ENCODE data around the gene DACH1.
A peak's percentile ranks its signal among the peaks of the same experiment; 100 is the strongest.
"Not testable (repeated sequence)": the region's sequence is repeated elsewhere in the genome, so short reads cannot be mapped to it uniquely, and the experiment has no call there.

The DACH1 gene

GRCh38 chr13:71865874-71866334, 1.1 kb downstream of the DACH1 start:
- DNase-seq, result no peak

GRCh38 chr13:71864986-71865873, 1.8 kb downstream of the DACH1 start:
- no peak for DNase-seq

GRCh38 chr13:71864094-71864985, 2.7 kb downstream of the DACH1 start:
- peak; percentile 2 for DNase-seq

- DNase-seq, result no peak
Measured at GRCh38 chr13:71863254-71863865, 3.6 kb downstream of the DACH1 start.

GRCh38 chr13:71862459-71862943, 4.5 kb downstream of the DACH1 start:
- DNase-seq, result no peak

- no peak for DNase-seq
Measured at GRCh38 chr13:71861769-71862458, 5.1 kb downstream of the DACH1 start.

- no peak for DNase-seq
Measured at GRCh38 chr13:71860547-71861138, 6.4 kb downstream of the DACH1 start.

- no peak for DNase-seq
Measured at GRCh38 chr13:71858647-71859046, 8.4 kb downstream of the DACH1 start.

GRCh38 chr13:71856548-71857043, 10.4 kb downstream of the DACH1 start:
- DNase-seq, result no peak

GRCh38 chr13:71854401-71854800, 12.6 kb downstream of the DACH1 start:
- no peak for DNase-seq

- DNase-seq, result no peak
Measured at GRCh38 chr13:71853725-71854124, 13.3 kb downstream of the DACH1 start.

GRCh38 chr13:71852736-71853135, 14.3 kb downstream of the DACH1 start:
- no peak for DNase-seq

- DNase-seq, result no peak
Measured at GRCh38 chr13:71851498-71852409, 15.2 kb downstream of the DACH1 start.

GRCh38 chr13:71842003-71842402, 25.0 kb downstream of the DACH1 start:
- no peak for DNase-seq

- no peak for DNase-seq
Measured at GRCh38 chr13:71838842-71839241, 28.2 kb downstream of the DACH1 start.

GRCh38 chr13:71837582-71837981, 29.4 kb downstream of the DACH1 start:
- not testable (repeated sequence) for DNase-seq

GRCh38 chr13:71831716-71832115, 35.3 kb downstream of the DACH1 start:
- DNase-seq, result no peak

GRCh38 chr13:71830736-71831135, 36.3 kb downstream of the DACH1 start:
- DNase-seq, result no peak

GRCh38 chr13:71830323-71830722, 36.7 kb downstream of the DACH1 start:
- DNase-seq, result no peak

GRCh38 chr13:71829547-71829946, 37.5 kb downstream of the DACH1 start:
- no peak for DNase-seq

- no peak for DNase-seq
Measured at GRCh38 chr13:71828564-71828963, 38.4 kb downstream of the DACH1 start.

Data from CD4-positive, alpha-beta T cell treated with Interleukin-10 for 1 hour (primary cell).